Measurements from ENCODE around the gene IL25. TPM values are rescaled to one million over a fixed set of nuclear protein-coding genes. Genes with fewer than 3 reads are reported as not detected.

IL25 gene
- total and polyA plus RNA-seq, 10 of the 15 experiments (the other 5 are each of a cell fraction or from before 2014, with no cell fraction given), result not detected

- no peak for TF ChIP-seq SKIL (IDR thresholded peaks at IDR 0.05; ENCODE audit: low read depth, poor library complexity, severe bottlenecking)
- TF ChIP-seq HDAC2 (IDR thresholded peaks at IDR 0.05), result no peak
- TF ChIP-seq RCOR1 (conservative IDR thresholded peaks at IDR 0.05; ENCODE audit: low read depth, low read length), result no peak
- TF ChIP-seq MYB (IDR thresholded peaks at IDR 0.05; ENCODE audit: borderline replicate concordance, low read depth, low read length), result no peak
- TF ChIP-seq EED (IDR thresholded peaks at IDR 0.05; ENCODE audit: low read depth), result no peak
Observed at GRCh38 chr14:23323838-23324454, 48.7 kb upstream of the IL25 start (continued).

- H3K4me2 ChIP-seq (ENCODE audit: control insufficient read depth, insufficient read depth), result no peak overlapping the region
- peaks cover 13% of the 10 kb centered on the region for H3K4me1 ChIP-seq (ENCODE audit: control insufficient read depth, insufficient read depth, low read length)
- CTCF ChIA-PET, result interaction anchor here (0.6 to 7.2 kb wide), 3 partner anchors 23 to 235 kb away, joined by 3 to 77 read pairs (median 27); partner anchors contain the start of gene PPP1R3E
- in situ Hi-C loops (cut with MboI), result loop anchor here (5.0 to 25.0 kb wide), 2 partner anchors 233 to 788 kb away; partner anchors contain the start of genes DCAF11, NRL and THTPA
- RAD21 ChIA-PET (ENCODE audit: unreplicated experiment), result no interaction called here
- ATAC-seq, result no peak
- no peak overlapping the region for H2AFZ ChIP-seq (ENCODE audit: control insufficient read depth, low read depth, low read length)
- FAIRE-seq, result no peak
- H4K20me1 ChIP-seq (ENCODE audit: control insufficient read depth, insufficient read depth), result no peaks in the 10 kb centered on the region; the same call in 1 of the 2 replicates
- H3K9me3 ChIP-seq (replicated peaks; ENCODE audit: control insufficient read depth, insufficient read depth, low read length), result no peaks in the 10 kb centered on the region
- POLR2A ChIA-PET, result interaction anchor here (5.5 kb wide), 1 partner anchor 22 kb away, joined by 98 read pairs; the partner anchor contains the start of gene PPP1R3E
- SMC1A ChIA-PET (ENCODE audit: uncharacterized antibody, unreplicated experiment), result interaction anchor here (1.0 kb wide), 1 partner anchor 10 kb away, joined by 3 read pairs; no protein-coding TSS in a partner anchor
- no peak overlapping the region for H3K27ac ChIP-seq (ENCODE audit: control insufficient read depth, insufficient read depth)
- no peak overlapping the region for H3K9ac ChIP-seq (ENCODE audit: control insufficient read depth, insufficient read depth, low read length)
- H3K27me3 ChIP-seq (replicated peaks in 1 of 2; ENCODE audit: control insufficient read depth in 2 of 2, insufficient read depth in 2 of 2, low read length in 1 of 2), result no peaks in the 10 kb centered on the region
- WGBS (ENCODE audit: insufficient coverage, insufficient replicate concordance, low lambda C conversion rate, missing lambda C conversion rate), result 100% methylated on average over 2 of the region's 2 CpGs
- no TSS peak for BruUV-seq (replicated peaks)
- intact Hi-C loops (cut with micrococcal nuclease; ENCODE audit: unreplicated experiment), result loop anchor here (5.0 kb wide), 2 partner anchors 143 to 233 kb away; partner anchors contain the start of genes NGDN and THTPA
- H3K79me2 ChIP-seq (ENCODE audit: control insufficient read depth, insufficient read depth, low read length), result peaks cover 23% of the 10 kb centered on the region
- H3K36me3 ChIP-seq (ENCODE audit: control insufficient read depth in 2 of 2, insufficient read depth in 2 of 2, low read length in 1 of 2), result peaks cover 10 to 18% of the 10 kb centered on the region in 2 experiments
- DNase-seq (ENCODE audit: low read depth, low spot score), result no peak
- H3K4me3 ChIP-seq, result no peak overlapping the region
- TF ChIP-seq DPF2 (IDR thresholded peaks at IDR 0.05), result no peak
- no peak for TF ChIP-seq ELK1 (IDR thresholded peaks at IDR 0.05; ENCODE audit: low read depth, low read length)
- TF ChIP-seq ZNF274 (IDR thresholded peaks at IDR 0.05; ENCODE audit: insufficient read depth, insufficient read length), result no peak
- TF ChIP-seq PML (IDR thresholded peaks at IDR 0.05; ENCODE audit: low read length), result no peak
- TF ChIP-seq PBX3 (IDR thresholded peaks at IDR 0.05; ENCODE audit: insufficient replicate concordance, low read depth, low read length), result no peak
- TF ChIP-seq POU2F2 (IDR thresholded peaks at IDR 0.05; ENCODE audit: borderline replicate concordance, low read depth, low read length), result no peak
- no peak for TF ChIP-seq CEBPB (IDR thresholded peaks at IDR 0.05; ENCODE audit: borderline replicate concordance in 1 of 2, low read depth in 2 of 2, low read length in 2 of 2)
- TF ChIP-seq REST (IDR thresholded peaks at IDR 0.05; ENCODE audit: low read depth, low read length), result no peak
- TF ChIP-seq SMC3 (IDR thresholded peaks at IDR 0.05; ENCODE audit: borderline replicate concordance, low read length), result no peak
- no peak for TF ChIP-seq TARDBP (IDR thresholded peaks at IDR 0.05; ENCODE audit: borderline replicate concordance)
Observed at GRCh38 chr14:23324455-23324846, 48.2 kb upstream of the IL25 start.

Measured in GM12878 (cell line).